ENCODE results near the gene CMTM4.
A peak's percentile ranks its signal among the peaks of the same experiment; 100 is the strongest.
"Not testable (repeated sequence)": the region's sequence is repeated elsewhere in the genome, so short reads cannot be mapped to it uniquely, and the experiment has no call there.

The CMTM4 gene

GRCh38 chr16:66616169-66616568, 80.4 kb downstream of the CMTM4 start:
- no peak for DNase-seq (ENCODE audit: low read depth in 2 of 2)

DNA sequence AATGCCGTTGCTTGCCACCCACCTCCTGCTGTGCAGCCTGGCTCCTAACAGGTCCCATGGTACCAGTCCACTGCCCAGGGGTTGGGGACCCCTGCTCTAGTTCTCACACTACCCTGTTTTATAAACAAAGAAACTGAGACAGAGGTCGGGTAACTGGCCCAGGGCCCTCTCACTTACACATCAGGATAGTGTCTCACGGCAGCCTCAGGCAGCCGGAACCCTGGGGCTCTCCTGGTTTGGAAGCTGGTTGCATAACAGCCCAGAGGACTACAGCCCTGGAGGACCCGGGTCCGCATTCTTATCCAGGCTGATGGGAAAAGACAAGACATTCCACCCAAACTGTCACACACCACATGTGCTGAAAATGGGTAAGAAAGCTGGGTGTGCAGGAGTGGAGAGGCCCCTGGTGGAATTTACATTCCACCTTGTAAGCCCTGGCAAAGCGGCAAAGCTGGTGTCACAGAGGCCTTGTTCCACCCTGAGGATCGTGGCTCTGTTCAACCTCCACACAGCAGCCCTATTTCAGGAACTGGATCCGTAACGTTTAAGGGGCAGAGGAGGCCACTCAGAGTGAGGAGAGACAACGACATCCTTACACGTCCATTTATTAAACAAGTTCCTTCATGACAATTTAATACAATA, 82.3 kb downstream of the CMTM4 start:
- no peak for DNase-seq (ENCODE audit: low read depth in 2 of 2)

DNA sequence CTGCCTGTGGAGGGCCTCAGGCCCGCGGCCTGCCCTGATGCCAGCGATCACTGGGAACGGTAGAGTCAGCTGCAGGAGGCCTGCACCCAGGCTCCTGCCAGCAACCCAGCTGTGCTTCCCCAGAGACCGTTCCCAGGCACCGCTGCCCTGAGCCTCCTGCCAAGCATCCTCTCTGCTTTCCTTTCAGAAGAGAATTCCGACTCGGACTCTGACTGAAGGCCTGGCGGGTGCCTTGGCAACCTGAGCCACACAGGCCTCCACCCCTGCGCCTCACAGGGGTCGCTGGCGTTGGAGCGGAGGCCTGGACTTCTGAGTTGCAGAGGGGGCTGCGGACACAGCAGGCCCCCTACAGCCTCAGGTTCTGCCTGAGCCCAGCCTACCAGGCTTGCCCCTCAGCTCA, 84.1 kb downstream of the CMTM4 start:
- no peak for DNase-seq (ENCODE audit: low read depth in 2 of 2)

- not testable (repeated sequence) for DNase-seq (ENCODE audit: low read depth in 2 of 2)
These were observed 84.6 kb downstream of the CMTM4 start for GRCh38 chr16:66611911-66612310.

DNA sequence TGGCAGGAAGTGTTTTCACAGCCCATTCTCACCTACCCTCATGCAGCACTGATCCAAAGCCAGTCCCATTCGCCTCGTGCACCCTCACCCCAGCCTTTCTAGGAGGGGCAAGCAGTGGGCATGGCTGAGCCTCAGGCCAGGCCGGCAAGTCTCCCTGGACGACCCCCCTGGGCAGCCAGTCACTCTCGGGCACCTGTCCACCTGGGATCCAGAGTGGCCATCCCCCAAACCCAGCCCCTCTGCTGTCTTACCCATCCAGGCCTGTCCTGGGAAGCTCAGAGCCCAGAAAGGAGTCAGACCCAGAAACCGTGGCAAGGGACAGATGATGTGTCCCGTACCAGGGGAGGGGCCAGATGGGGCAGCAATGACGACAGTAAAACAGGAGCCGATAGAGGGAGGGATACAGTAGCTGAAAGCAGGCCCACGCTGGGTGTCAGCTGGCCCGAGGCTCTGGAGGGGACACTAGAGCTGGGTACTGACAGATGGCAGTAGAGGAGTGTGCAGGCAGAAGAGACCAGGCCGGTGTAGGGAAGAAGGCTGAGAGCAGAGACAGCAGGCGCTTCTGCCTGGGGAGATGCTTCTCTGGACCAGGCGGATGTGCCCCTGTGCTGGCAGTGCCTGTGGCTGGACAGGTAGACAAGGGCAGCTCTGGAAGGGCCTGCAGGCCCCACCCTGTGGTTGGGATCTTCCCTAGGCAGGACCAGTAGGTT, 86.3 kb downstream of the CMTM4 start:
- no peak for DNase-seq (ENCODE audit: low read depth in 2 of 2)

DNA sequence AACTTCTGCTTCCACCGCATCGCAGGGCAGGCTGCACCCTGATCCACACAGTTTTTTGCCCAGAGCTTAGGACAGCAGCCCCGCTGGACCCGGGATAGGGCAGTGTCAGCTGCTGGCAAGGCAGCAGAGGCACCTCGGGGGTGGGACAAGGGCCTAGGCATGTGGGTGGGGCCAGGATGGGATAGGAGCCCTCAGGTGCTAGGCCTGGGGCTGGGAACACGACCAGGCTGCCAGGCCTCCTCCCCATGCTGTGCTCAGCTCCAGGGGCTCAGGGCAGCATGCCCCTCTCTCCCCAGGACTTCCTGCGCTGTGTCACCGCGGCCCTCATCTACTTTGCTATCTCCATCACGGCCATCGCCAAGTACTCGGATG, 87.4 kb downstream of the CMTM4 start:
- no peak for DNase-seq (ENCODE audit: low read depth in 2 of 2)

DNA sequence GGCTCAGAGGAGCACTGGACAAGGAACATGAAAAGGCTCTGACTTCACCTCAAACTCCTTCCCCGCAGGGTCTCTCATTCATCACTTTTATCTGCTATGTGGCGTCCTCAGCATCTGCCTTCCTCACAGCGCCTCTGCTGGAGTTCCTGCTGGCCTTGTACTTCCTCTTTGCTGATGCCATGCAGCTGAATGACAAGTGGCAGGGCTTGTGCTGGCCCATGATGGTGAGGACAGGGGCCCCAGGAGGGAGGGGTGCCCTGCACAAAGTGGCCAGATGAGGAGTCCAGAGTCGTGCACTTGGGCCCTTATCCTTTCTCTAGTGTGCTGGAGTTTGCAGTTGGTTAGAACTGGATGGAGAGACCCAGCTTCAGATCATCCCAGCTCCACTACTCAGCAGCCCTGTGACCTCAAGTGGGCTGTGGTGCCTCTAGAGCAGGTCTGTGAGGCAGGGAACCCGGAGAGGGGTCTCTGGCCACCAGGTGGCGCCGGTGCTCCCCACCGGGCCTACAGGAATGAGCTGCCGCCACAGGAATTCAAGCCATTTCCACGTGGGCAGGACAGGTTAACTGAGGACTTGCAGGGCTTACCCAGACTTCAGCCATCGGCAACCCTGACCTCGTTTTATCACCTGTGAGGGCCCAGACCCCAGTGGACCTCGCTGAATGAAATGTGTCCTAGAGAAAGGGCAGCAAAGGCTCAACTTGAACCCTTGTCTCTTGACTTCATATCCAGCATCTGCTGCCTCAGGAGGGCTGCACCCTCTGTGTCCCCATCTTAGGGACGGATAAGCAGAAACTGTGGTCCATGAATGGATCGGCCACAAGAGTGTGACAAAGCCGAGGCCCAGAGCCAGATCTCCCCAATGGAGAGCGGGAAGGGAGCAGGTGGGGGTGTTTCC, 88.1 kb downstream of the CMTM4 start:
- DNase-seq (ENCODE audit: low read depth in 2 of 2): peak; percentile 65 to 68

GRCh38 chr16:66605979-66606751, 90.4 kb downstream of the CMTM4 start:
- DNase-seq (ENCODE audit: low read depth in 2 of 2): no peak

DNA sequence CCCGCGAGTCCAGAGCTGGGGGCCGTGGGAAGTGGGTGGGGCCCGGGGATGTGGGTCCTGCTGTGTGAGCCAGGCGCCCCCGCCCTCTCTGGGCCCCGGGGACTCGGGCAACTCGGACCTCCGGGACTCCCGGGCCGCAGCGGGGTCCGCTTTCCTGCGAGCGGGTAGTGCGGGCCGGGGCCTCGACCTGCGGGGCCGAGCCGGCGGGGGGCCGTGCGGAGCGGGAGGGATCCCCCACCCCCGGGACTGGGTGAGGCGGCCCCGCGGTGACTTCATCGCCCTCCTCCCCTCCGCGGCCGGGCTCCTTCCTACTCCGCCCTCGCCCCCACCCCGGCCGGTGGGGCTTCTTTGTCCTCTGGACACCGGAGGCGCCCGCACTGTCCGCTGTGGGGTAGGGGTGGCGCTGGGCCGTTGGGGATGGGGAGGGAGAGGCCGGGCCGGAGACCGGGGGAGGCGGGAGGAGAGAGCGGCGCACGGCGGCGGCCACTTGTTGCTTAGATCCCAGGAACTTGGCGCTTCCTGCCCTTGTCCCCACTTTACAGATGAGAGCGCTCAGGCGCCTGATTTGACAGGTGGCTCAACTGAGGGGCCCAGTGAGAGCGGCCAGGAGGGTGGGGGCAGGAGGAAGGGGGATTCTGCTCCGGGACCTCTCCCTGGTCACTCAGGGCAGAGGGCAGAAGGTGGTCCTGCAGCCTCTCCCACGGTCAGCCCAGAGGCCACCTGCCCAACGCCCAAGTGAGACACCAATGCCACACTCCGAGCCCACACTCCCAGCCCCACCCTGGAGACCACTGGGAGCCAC, 91.2 kb downstream of the CMTM4 start:
- no peak for DNase-seq (ENCODE audit: low read depth in 2 of 2)

GRCh38 chr16:66604376-66605176, 92.0 kb downstream of the CMTM4 start, which contains the start of gene CMTM3:
CMTM3 (plus strand) TSS chr16:66604704; CDS start chr16:66604806, 102 bp downstream.
- peak; percentile 50 to 53 for DNase-seq (ENCODE audit: low read depth in 2 of 2)

- DNase-seq (ENCODE audit: low read depth in 2 of 2): peak; percentile 27 to 36
These were observed 92.8 kb downstream of the CMTM4 start for GRCh38 chr16:66603537-66604375.

DNA sequence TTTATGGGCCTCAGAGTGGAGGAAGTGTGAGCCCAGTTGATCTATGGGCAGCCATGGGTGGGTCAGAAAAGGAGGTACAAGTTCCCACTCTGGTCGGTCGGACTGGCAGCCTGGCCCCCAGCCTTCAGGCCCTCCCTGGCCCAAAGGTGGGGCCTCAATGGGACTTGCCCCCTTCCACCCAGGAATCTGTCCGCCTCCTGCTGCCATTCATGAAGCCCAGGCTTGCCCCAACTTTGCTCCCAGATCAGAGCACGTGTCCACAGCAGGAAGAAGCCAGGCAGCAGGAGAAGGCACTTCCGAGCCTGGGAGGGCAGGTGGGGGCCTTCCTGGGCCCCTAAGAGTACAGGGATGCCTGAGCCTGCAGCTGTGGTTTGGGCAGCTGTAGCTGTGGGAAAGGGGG, 95.1 kb downstream of the CMTM4 start:
- DNase-seq (ENCODE audit: low read depth in 2 of 2): no peak

DNA sequence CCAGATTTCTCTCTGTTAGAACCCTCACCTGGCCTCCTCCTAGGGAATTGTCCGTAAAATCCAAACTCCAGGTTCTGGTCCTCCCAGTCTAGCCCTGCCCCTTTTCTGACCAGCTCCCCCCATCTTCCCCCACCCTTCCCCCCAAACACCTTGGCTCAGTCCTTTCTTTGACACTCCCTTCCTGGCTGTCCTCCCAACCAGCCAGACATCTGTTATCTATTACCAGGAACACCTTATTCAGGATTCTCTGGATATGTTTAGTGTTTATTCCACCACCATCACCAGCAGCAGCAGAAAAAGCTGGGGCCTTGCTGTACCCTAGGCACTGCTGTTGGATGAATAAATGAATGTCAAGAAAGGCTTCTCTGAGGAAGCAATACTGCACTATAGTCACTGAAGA, 96.1 kb downstream of the CMTM4 start:
- no peak for DNase-seq (ENCODE audit: low read depth in 2 of 2)

DNA sequence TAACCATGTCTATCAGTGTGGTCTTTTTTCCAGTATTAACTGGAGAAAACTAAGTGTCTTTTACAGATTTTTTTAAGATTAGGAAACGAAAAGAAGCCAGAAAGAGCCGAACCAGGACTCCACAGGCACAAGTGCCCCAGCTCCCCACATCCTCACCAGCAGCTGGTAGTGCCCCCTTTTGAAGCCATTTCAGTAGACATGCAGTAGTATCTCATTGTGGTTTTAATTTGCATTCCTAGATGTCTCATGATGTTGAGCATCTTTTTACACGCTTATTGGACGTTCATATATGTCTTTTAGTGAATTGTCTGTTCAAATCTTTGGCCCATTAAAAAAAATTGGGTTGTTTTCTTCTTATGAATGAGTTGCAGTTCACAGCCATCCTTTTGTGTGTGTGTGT, 96.8 kb downstream of the CMTM4 start:
- DNase-seq (ENCODE audit: low read depth in 2 of 2): no peak

DNA sequence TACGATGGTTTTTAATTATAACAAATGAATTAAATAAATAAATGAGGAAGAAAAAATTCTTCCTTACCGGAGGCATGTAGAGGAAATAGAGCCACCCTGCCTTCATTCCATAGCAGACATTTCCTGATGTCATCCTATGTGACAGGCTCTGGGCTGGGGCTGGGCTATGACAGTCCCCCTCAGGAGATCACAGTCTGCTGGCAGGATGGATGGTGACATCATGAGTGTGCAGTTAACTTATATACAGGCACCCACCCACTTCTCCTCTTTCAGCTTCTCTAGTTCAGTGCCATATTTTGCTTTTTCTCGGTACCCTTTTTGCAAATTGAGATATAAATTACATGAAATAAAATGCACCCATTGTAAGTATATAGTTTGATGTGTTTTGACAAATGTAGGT, 98.4 kb downstream of the CMTM4 start:
- no peak for DNase-seq (ENCODE audit: low read depth in 2 of 2)

DNA sequence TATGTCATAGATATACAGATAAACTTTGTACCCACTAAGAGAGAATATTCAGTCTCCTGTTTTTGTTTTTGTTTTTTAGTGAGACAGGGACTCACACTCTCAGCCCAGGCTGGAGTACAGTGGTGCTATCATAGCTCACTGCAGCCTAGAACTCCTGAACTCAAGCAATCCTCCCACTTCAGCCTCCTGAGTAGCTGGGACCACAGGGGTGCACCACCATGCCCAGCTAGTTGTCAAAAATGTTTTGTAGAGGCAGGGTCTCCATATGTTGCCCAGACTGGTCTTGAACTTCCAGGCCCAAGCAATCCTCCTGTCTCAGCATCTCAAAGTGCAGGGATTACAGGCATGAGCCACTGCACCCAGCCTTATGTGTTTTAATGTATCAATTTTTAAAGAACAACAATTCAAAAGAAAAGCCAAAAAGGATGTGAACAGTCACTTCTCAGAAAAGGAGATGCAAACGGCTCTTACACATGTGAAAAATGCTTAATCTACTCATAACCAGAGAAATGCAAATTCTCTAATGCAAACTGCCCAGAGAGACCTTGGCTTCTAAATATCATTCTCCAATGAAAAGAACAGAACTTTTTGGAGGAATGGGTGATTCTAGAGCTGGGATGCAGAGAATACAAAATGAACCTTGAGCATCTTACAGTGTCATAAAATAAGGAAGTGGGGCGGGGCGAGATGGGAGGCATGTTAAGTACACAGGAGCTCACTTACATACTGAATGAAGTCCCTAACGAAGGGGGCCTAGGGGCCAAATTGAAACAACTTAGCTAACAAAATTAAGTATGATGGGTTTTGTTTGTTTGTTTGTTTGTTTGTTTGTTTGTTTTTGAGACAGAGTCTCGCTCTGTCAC, 99.3 kb downstream of the CMTM4 start:
- no peak for DNase-seq (ENCODE audit: low read depth in 2 of 2)

DNA sequence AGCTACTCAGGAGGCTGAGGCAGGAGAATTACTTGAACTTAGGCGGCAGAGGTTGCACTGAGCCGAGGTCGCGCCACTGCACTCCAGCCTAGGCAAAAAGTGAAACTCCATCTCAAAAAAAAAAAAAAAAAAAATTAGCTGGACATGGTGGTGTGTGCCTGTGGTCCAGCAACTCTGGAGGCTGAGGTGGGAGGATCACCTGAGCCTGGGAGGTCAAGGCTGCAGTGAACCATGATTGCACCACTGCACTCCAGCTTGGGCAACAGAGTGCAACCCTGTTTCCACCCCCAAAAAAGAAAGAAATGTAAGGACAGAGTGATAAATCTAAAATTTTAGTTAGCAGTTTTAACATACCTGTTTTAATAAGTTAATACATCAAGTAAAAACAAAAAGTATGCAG, 100.0 kb downstream of the CMTM4 start:
- not testable (repeated sequence) for DNase-seq (ENCODE audit: low read depth in 2 of 2)

DNA sequence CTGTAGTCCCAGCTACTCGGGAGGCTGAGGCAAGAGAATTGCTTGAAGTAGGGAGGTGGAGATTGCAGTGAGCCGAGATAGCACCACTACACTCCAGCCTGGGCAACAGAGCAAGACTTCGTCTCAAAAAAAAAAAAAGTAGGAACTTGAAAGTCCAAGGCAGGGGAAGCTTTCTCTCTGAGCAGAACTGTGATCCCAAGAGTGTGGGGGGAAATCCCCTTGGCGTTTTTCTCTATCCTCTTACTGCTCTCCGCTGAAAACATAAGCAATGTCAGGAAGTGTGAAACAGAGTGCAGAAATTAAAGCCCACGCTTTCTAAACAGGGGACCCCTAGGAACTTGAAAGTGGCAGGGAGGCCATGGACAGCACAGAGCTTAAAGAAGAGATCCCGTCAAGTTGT, 101.8 kb downstream of the CMTM4 start:
- no peak for DNase-seq (ENCODE audit: low read depth in 2 of 2)
